ENCODE measurements around the gene RIOK2. TPM values are rescaled to one million over a fixed set of nuclear protein-coding genes. Genes with fewer than 3 reads are reported as not detected.

RIOK2 gene
- total RNA-seq, 1 donor = 29.7 TPM

GRCh38 chr5:97127727-97128126, 55.3 kb downstream of the RIOK2 start:
- no peak overlapping the region for H3K4me3 ChIP-seq (ENCODE audit: insufficient read depth, low read length)
- no peaks in the 10 kb centered on the region for H3K79me2 ChIP-seq (ENCODE audit: insufficient read depth, low read length)
- H4K20me1 ChIP-seq (ENCODE audit: insufficient read depth, low read length) = no peaks in the 10 kb centered on the region
- no peaks in the 10 kb centered on the region for H3K36me3 ChIP-seq (ENCODE audit: insufficient read depth, low read length)
- no peak overlapping the region for H2AFZ ChIP-seq (ENCODE audit: low read length)
- H3K9me3 ChIP-seq (ENCODE audit: low read depth, low read length) = no peaks in the 10 kb centered on the region
- TF ChIP-seq, protein P1, sequence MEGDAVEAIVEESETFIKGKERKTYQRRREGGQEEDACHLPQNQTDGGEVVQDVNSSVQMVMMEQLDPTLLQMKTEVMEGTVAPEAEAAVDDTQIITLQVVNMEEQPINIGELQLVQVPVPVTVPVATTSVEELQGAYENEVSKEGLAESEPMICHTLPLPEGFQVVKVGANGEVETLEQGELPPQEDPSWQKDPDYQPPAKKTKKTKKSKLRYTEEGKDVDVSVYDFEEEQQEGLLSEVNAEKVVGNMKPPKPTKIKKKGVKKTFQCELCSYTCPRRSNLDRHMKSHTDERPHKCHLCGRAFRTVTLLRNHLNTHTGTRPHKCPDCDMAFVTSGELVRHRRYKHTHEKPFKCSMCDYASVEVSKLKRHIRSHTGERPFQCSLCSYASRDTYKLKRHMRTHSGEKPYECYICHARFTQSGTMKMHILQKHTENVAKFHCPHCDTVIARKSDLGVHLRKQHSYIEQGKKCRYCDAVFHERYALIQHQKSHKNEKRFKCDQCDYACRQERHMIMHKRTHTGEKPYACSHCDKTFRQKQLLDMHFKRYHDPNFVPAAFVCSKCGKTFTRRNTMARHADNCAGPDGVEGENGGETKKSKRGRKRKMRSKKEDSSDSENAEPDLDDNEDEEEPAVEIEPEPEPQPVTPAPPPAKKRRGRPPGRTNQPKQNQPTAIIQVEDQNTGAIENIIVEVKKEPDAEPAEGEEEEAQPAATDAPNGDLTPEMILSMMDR (IDR thresholded peaks at IDR 0.05; ENCODE audit: extremely low read depth, low read depth, low read length) = no peak
- no peak for DNase-seq (ENCODE audit: insufficient read length, low spot score, missing footprints)
- no peak overlapping the region for H3K27ac ChIP-seq (ENCODE audit: low read depth, low read length)
- peaks cover 27% of the 10 kb centered on the region for H3K27me3 ChIP-seq (ENCODE audit: insufficient read depth, low read length)
- peaks cover 3% of the 10 kb centered on the region for H3K4me1 ChIP-seq (ENCODE audit: insufficient read depth, low read length)
- no peak overlapping the region for H3K4me2 ChIP-seq (ENCODE audit: insufficient read depth, low read length)

- Histone ChIP-seq H3K4me1 (ENCODE audit: insufficient read depth, low read length) (no peaks in the 10 kb centered on the region), H3K9me3 (ENCODE audit: low read depth, low read length) (no peaks in the 10 kb centered on the region), H2AFZ (ENCODE audit: low read length) (no peak overlapping the region), H3K4me3 (ENCODE audit: insufficient read depth, low read length) (no peak overlapping the region), H4K20me1 (ENCODE audit: insufficient read depth, low read length) (no peaks in the 10 kb centered on the region), H3K36me3 (ENCODE audit: insufficient read depth, low read length) (no peaks in the 10 kb centered on the region), H3K27ac (ENCODE audit: low read depth, low read length) (no peak overlapping the region), H3K79me2 (ENCODE audit: insufficient read depth, low read length) (no peaks in the 10 kb centered on the region), H3K27me3 (ENCODE audit: insufficient read depth, low read length) (peaks cover 39% of the 10 kb centered on the region), H3K4me2 (ENCODE audit: insufficient read depth, low read length) (no peak overlapping the region)
- TF ChIP-seq, protein P1 (IDR thresholded peaks at IDR 0.05; ENCODE audit: extremely low read depth, low read depth, low read length) = no peak
- DNase-seq (ENCODE audit: insufficient read length, low spot score, missing footprints) = no peak
These were observed 57.8 kb downstream of the RIOK2 start for GRCh38 chr5:97125125-97125683.

DNA sequence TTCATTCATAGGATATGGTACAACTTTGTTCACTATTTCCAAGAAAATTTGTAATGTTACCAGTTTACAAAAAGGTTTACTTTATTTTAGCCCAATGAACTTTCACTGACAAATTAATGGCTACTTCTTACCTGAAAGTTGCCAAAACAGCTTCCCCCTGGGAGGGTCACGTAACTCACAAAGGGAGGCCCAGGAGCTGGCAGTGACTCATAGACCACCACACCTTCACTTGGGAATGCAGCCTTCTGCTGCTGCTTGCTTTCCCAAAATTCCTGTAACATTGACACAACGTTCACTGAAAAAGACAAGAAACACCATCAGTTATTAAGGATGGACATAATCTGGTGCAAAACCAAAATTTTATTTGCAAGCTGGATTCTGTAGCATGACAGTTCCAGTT, 58.7 kb downstream of the RIOK2 start:
- Histone ChIP-seq H3K79me2 (ENCODE audit: insufficient read depth, low read length) (no peaks in the 10 kb centered on the region), H3K27ac (ENCODE audit: low read depth, low read length) (no peak overlapping the region), H3K4me1 (ENCODE audit: insufficient read depth, low read length) (no peaks in the 10 kb centered on the region), H3K36me3 (ENCODE audit: insufficient read depth, low read length) (no peaks in the 10 kb centered on the region), H4K20me1 (ENCODE audit: insufficient read depth, low read length) (no peaks in the 10 kb centered on the region), H3K4me3 (ENCODE audit: insufficient read depth, low read length) (no peak overlapping the region), H3K27me3 (ENCODE audit: insufficient read depth, low read length) (peaks cover 41% of the 10 kb centered on the region), H2AFZ (ENCODE audit: low read length) (no peak overlapping the region), H3K4me2 (ENCODE audit: insufficient read depth, low read length) (no peak overlapping the region), H3K9me3 (ENCODE audit: low read depth, low read length) (no peaks in the 10 kb centered on the region)
- TF ChIP-seq, protein P1 (IDR thresholded peaks at IDR 0.05; ENCODE audit: extremely low read depth, low read depth, low read length) = no peak
- no peak for DNase-seq (ENCODE audit: insufficient read length, low spot score, missing footprints)

- Histone ChIP-seq H3K9me3 (ENCODE audit: low read depth, low read length) (no peaks in the 10 kb centered on the region), H3K4me3 (ENCODE audit: insufficient read depth, low read length) (no peak overlapping the region), H3K27me3 (ENCODE audit: insufficient read depth, low read length) (peaks cover 33% of the 10 kb centered on the region), H3K79me2 (ENCODE audit: insufficient read depth, low read length) (no peaks in the 10 kb centered on the region), H3K4me1 (ENCODE audit: insufficient read depth, low read length) (no peaks in the 10 kb centered on the region), H3K27ac (ENCODE audit: low read depth, low read length) (no peak overlapping the region), H3K36me3 (ENCODE audit: insufficient read depth, low read length) (no peaks in the 10 kb centered on the region), H2AFZ (ENCODE audit: low read length) (no peak overlapping the region), H3K4me2 (ENCODE audit: insufficient read depth, low read length) (no peak overlapping the region), H4K20me1 (ENCODE audit: insufficient read depth, low read length) (no peaks in the 10 kb centered on the region)
- DNase-seq (ENCODE audit: insufficient read length, low spot score, missing footprints) = no peak
- TF ChIP-seq, protein P1 (IDR thresholded peaks at IDR 0.05; ENCODE audit: extremely low read depth, low read depth, low read length) = no peak
These were observed 61.2 kb downstream of the RIOK2 start for GRCh38 chr5:97121848-97122247.

All from osteoblast (primary cell).